Epidermal melanocyte (primary cell): ENCODE measurements around the gene ZNF688.
"Not testable (repeated sequence)": the region's sequence is repeated elsewhere in the genome, so short reads cannot be mapped to it uniquely, and the experiment has no call there.

Experiments used
- DNase-seq: peaks from one replicate; pipeline ENCODE4 v3.0.0; 2011; ENCODE audit warnings: low spot score; ENCODE audit not compliant: insufficient read length

ZNF688 gene

GRCh38 chr16:30557707-30557956, 13.9 kb downstream of the ZNF688 start:
- DNase-seq, result no peak

GRCh38 chr16:30556125-30556473, 15.4 kb downstream of the ZNF688 start:
- no peak for DNase-seq

GRCh38 chr16:30555315-30556124, 16.0 kb downstream of the ZNF688 start:
- DNase-seq, result no peak

GRCh38 chr16:30554557-30555314, 16.8 kb downstream of the ZNF688 start:
- no peak for DNase-seq

- no peak for DNase-seq
Observed at GRCh38 chr16:30553393-30553899, 18.1 kb downstream of the ZNF688 start.

GRCh38 chr16:30552956-30553355, 18.6 kb downstream of the ZNF688 start:
- DNase-seq, result no peak

- no peak for DNase-seq
Observed at GRCh38 chr16:30551781-30552180, 19.7 kb downstream of the ZNF688 start.

GRCh38 chr16:30548416-30549253, 22.9 kb downstream of the ZNF688 start:
- DNase-seq, result no peak

GRCh38 chr16:30546115-30546514, 25.4 kb downstream of the ZNF688 start:
- no peak for DNase-seq

- no peak for DNase-seq
Observed at GRCh38 chr16:30543067-30543466, 28.4 kb downstream of the ZNF688 start.

- DNase-seq, result no peak
Observed at GRCh38 chr16:30541502-30542329, 29.8 kb downstream of the ZNF688 start.

- DNase-seq, result not testable (repeated sequence)
Observed at GRCh38 chr16:30540916-30541464, 30.5 kb downstream of the ZNF688 start.

- peak; percentile 1 for DNase-seq
Observed at GRCh38 chr16:30539986-30540526, 31.5 kb downstream of the ZNF688 start.

- DNase-seq, result peak; percentile 5
Observed at GRCh38 chr16:30539000-30539964, 32.2 kb downstream of the ZNF688 start.

GRCh38 chr16:30536391-30537024, 35.0 kb downstream of the ZNF688 start:
- DNase-seq, result not testable (repeated sequence)

- peak; percentile 88 for DNase-seq
Observed at GRCh38 chr16:30535777-30536190, 35.7 kb downstream of the ZNF688 start.

- DNase-seq, result no peak
Observed at GRCh38 chr16:30535106-30535776, 36.3 kb downstream of the ZNF688 start.
